K562 (cell line): Measurements from ENCODE around the gene MORF4L1. TPM values are rescaled to one million over a fixed set of nuclear protein-coding genes. Genes with fewer than 3 reads are reported as not detected.

Experiments
- CBFA2T2 ChIP-seq: fragments of 450-650 bp; conservative IDR thresholded peaks from 2 replicates; pipeline ENCODE4 v1.6.1; 2017; ENCODE audit warnings: mild to moderate bottlenecking
- GATAD2B ChIP-seq: fragments of 450-650 bp; IDR thresholded peaks from 2 replicates; pipeline ENCODE4 v1.6.1; 2017; ENCODE audit warnings: mild to moderate bottlenecking, borderline replicate concordance
- PHTF2 ChIP-seq: fragments of 250-450 bp; sonication (Bioruptor Pico); IDR thresholded peaks from 2 replicates; pipeline ENCODE4 v1.5.0; 2021; ENCODE audit warnings: mild to moderate bottlenecking
- ZBED1 ChIP-seq: IDR thresholded peaks from 2 replicates; pipeline ENCODE4 v1.6.1; 2014
- ZBTB17 ChIP-seq: fragments of 450-650 bp; formaldehyde crosslinking; IDR thresholded peaks from 2 replicates; pipeline ENCODE4 v1.4.0; 2020; ENCODE audit warnings: mild to moderate bottlenecking
- ZFP30 ChIP-seq: fragments of 250-450 bp; sonication (Bioruptor Pico); IDR thresholded peaks from 2 replicates; pipeline ENCODE4 v1.8.0; 2022; ENCODE audit warnings: moderate library complexity, mild to moderate bottlenecking, inconsistent platforms, borderline replicate concordance
- ZNF507 ChIP-seq: conservative IDR thresholded peaks from 2 replicates; pipeline ENCODE4 v1.6.1; 2017; ENCODE audit warnings: missing genetic modification characterization, missing compliant biosample characterization
- polyA plus RNA-seq, 8 experiments: library from polyadenylated mRNA; depleted of rRNA in 4 of 8; stranded (reverse) in 5 of 8; unstranded in 3 of 8; fragments of >200 nt; fragmentation: Nextera tagmentation in 2 of 8; fragmentation: Illumina TruSeq in 1 of 8; extraction: Ambion mirVana in 2 of 8; extraction: Trizol in 1 of 8; gene quantifications; 2 replicates each; pipeline versions ENCODE4 v1.2.1 to v1.2.3, GENCODE V29; 2011 to 2014; ENCODE audit warnings: inconsistent platforms in 1 of 8, missing spikeins in 1 of 8
- total RNA-seq, 7 experiments: library from RNA; depleted of rRNA in 6 of 7; stranded (reverse); fragments of >200 nt in 6 of 7; fragmentation: Illumina TruSeq in 2 of 7; extraction: Trizol in 2 of 7; gene quantifications; 2 replicates each; pipeline versions ENCODE4 v1.2.1 to v1.2.3, GENCODE V29; 2011 to 2021; ENCODE audit warnings: low replicate concordance in 1 of 7
- TF ChIP-seq, protein P1 (sequence below), 2 experiments: fragments of 450-650 bp; formaldehyde crosslinking in 1 of 2; IDR thresholded peaks; 2 replicates each; pipeline versions ENCODE4 v1.4.0 to v1.6.1; 2014 to 2020; ENCODE audit warnings: mild to moderate bottlenecking in 2 of 2, borderline replicate concordance in 1 of 2, low read depth in 1 of 2
- TF ChIP-seq, protein P2 (sequence below), 2 experiments: fragments of 450-650 bp in 1 of 2; sonication (generic) in 1 of 2; formaldehyde crosslinking in 1 of 2; IDR thresholded peaks; 2 replicates each; pipeline versions ENCODE4 v1.7.1 to v1.9.0; 2016 to 2022; ENCODE audit warnings: inconsistent platforms in 1 of 2, mild to moderate bottlenecking in 1 of 2, missing genetic modification reagents in 1 of 2

Gene MORF4L1
- total and polyA plus RNA-seq, 9 of the 15 experiments (the other 6 are each of a cell fraction or from before 2014, with no cell fraction given) = 127 to 615 (median 281) TPM

DNA sequence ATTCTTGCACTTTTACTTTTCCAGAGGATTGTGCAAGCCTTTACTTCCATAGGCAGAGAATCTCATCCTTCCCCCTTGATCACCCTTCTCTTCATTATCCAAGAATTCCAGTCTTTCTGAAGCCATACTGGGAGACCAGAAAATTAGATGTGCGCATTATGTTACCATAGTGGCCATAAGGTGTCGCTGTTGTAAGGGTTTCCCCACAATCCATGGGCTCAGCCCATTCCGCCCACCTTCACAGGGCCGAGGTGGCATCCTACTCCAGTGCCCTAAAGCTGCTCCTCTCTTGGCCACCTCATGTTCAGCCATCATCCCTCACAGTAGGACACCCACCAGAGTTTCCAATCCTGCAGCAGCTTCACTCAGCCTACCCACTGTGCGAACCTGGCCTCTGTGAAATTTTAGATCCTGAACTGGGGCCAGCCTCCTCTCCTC, 37.1 kb downstream of the MORF4L1 start (continued):
- TF ChIP-seq, protein P1, sequence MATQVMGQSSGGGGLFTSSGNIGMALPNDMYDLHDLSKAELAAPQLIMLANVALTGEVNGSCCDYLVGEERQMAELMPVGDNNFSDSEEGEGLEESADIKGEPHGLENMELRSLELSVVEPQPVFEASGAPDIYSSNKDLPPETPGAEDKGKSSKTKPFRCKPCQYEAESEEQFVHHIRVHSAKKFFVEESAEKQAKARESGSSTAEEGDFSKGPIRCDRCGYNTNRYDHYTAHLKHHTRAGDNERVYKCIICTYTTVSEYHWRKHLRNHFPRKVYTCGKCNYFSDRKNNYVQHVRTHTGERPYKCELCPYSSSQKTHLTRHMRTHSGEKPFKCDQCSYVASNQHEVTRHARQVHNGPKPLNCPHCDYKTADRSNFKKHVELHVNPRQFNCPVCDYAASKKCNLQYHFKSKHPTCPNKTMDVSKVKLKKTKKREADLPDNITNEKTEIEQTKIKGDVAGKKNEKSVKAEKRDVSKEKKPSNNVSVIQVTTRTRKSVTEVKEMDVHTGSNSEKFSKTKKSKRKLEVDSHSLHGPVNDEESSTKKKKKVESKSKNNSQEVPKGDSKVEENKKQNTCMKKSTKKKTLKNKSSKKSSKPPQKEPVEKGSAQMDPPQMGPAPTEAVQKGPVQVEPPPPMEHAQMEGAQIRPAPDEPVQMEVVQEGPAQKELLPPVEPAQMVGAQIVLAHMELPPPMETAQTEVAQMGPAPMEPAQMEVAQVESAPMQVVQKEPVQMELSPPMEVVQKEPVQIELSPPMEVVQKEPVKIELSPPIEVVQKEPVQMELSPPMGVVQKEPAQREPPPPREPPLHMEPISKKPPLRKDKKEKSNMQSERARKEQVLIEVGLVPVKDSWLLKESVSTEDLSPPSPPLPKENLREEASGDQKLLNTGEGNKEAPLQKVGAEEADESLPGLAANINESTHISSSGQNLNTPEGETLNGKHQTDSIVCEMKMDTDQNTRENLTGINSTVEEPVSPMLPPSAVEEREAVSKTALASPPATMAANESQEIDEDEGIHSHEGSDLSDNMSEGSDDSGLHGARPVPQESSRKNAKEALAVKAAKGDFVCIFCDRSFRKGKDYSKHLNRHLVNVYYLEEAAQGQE (IDR thresholded peaks at IDR 0.05; ENCODE audit: borderline replicate concordance) = peak; percentile 50
- TF ChIP-seq, protein P1 (CRISPR knock-in tag; IDR thresholded peaks at IDR 0.05; ENCODE audit: low read depth) = no peak
- TF ChIP-seq GATAD2B (no peak), ZFP30 (CRISPR knock-in tag) (no peak), CBFA2T2 (no peak), PHTF2 (no peak), ZBED1 (no peak), ZBTB17 (CRISPR knock-in tag) (no peak), ZNF507 (no peak)
- TF ChIP-seq, protein P2, sequence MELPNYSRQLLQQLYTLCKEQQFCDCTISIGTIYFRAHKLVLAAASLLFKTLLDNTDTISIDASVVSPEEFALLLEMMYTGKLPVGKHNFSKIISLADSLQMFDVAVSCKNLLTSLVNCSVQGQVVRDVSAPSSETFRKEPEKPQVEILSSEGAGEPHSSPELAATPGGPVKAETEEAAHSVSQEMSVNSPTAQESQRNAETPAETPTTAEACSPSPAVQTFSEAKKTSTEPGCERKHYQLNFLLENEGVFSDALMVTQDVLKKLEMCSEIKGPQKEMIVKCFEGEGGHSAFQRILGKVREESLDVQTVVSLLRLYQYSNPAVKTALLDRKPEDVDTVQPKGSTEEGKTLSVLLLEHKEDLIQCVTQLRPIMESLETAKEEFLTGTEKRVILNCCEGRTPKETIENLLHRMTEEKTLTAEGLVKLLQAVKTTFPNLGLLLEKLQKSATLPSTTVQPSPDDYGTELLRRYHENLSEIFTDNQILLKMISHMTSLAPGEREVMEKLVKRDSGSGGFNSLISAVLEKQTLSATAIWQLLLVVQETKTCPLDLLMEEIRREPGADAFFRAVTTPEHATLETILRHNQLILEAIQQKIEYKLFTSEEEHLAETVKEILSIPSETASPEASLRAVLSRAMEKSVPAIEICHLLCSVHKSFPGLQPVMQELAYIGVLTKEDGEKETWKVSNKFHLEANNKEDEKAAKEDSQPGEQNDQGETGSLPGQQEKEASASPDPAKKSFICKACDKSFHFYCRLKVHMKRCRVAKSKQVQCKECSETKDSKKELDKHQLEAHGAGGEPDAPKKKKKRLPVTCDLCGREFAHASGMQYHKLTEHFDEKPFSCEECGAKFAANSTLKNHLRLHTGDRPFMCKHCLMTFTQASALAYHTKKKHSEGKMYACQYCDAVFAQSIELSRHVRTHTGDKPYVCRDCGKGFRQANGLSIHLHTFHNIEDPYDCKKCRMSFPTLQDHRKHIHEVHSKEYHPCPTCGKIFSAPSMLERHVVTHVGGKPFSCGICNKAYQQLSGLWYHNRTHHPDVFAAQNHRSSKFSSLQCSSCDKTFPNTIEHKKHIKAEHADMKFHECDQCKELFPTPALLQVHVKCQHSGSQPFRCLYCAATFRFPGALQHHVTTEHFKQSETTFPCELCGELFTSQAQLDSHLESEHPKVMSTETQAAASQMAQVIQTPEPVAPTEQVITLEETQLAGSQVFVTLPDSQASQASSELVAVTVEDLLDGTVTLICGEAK (IDR thresholded peaks at IDR 0.05) = no peak
- TF ChIP-seq, protein P2 (CRISPR knock-in tag; IDR thresholded peaks at IDR 0.05) = no peak
